PFSK-1 (cell line): Measurements from ENCODE around the gene SULF2.

Experiments used
- POLR2AphosphoS5 ChIP-seq: IDR thresholded peaks from 2 replicates; pipeline ENCODE4 v1.6.1; 2012; ENCODE audit warnings: low read depth, mild to moderate bottlenecking, control low read depth, low read length, moderate library complexity
- REST ChIP-seq, 2 experiments: IDR thresholded peaks; 2 replicates each; pipeline versions ENCODE4 v1.6.1 to v1.8.0; 2011 to 2012; ENCODE audit warnings: low read depth in 2 of 2, low read length in 2 of 2, control low read depth in 1 of 2, inconsistent platforms in 1 of 2, mild to moderate bottlenecking in 1 of 2, moderate library complexity in 1 of 2; ENCODE audit not compliant: insufficient read depth in 1 of 2
- TAF1 ChIP-seq: IDR thresholded peaks from 2 replicates; pipeline ENCODE4 v1.6.1; 2012; ENCODE audit warnings: low read length, control low read depth, borderline replicate concordance; ENCODE audit not compliant: insufficient read depth

- TF ChIP-seq POLR2AphosphoS5 (no peak), TAF1 (no peak), REST (IDR thresholded peaks at IDR 0.05; ENCODE audit: insufficient read depth in 1 of 2, low read depth in 2 of 2, low read length in 2 of 2) (no peak)
Observed at GRCh38 chr20:47682916-47683315, 102.4 kb downstream of the SULF2 start.
